PFSK-1 (cell line): ENCODE results near the gene RUNX3.

Experiments
- FOXP2 ChIP-seq: optimal IDR thresholded peaks from 2 replicates; pipeline ENCODE3; 2011; ENCODE audit warnings: borderline replicate concordance, control low read depth, inconsistent platforms; ENCODE audit not compliant: insufficient read depth; ENCODE audit errors: extremely low read length, extremely low read depth
- POLR2AphosphoS5 ChIP-seq: IDR thresholded peaks from 2 replicates; pipeline ENCODE4 v1.6.1; 2012; ENCODE audit warnings: low read depth, mild to moderate bottlenecking, control low read depth, low read length, moderate library complexity
- SIN3A ChIP-seq: IDR thresholded peaks from 2 replicates; pipeline ENCODE4 v1.6.1; 2012; ENCODE audit warnings: mild to moderate bottlenecking, low read length, moderate library complexity, borderline replicate concordance; ENCODE audit not compliant: insufficient read depth
- TAF1 ChIP-seq: IDR thresholded peaks from 2 replicates; pipeline ENCODE4 v1.6.1; 2012; ENCODE audit warnings: low read length, control low read depth, borderline replicate concordance; ENCODE audit not compliant: insufficient read depth
- TF ChIP-seq, protein P1 (sequence below), 2 experiments: IDR thresholded peaks; 2 replicates each; pipeline versions ENCODE4 v1.6.1 to v1.8.0; 2011 to 2012; ENCODE audit warnings: low read depth in 2 of 2, low read length in 2 of 2, control low read depth in 1 of 2, inconsistent platforms in 1 of 2, mild to moderate bottlenecking in 1 of 2, moderate library complexity in 1 of 2; ENCODE audit not compliant: insufficient read depth in 1 of 2

The RUNX3 gene

DNA sequence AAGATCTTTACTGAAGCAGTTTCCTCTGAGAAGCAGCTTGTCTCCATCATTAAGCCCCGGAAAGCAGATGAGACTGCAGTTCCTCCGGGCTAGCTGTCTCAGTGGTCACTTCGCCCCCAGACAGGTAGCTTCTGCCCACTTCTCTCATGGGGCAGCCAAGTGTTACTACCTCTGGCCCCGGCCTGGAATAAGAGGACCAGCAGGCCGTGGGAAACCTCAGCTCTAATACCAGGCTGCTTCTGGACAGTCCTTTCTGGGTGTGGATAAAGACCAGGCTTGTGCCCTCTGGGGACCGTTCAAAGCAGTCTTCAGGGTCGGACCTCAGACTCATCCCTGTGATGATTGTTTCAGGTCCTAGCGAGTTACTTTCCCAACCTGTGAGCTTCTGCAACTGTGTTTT lies 54.8 kb downstream of the RUNX3 start:
- TF ChIP-seq TAF1: no peak
- no peak for TF ChIP-seq SIN3A
- no peak for TF ChIP-seq POLR2AphosphoS5
- no peak for TF ChIP-seq FOXP2
- TF ChIP-seq, protein P1, sequence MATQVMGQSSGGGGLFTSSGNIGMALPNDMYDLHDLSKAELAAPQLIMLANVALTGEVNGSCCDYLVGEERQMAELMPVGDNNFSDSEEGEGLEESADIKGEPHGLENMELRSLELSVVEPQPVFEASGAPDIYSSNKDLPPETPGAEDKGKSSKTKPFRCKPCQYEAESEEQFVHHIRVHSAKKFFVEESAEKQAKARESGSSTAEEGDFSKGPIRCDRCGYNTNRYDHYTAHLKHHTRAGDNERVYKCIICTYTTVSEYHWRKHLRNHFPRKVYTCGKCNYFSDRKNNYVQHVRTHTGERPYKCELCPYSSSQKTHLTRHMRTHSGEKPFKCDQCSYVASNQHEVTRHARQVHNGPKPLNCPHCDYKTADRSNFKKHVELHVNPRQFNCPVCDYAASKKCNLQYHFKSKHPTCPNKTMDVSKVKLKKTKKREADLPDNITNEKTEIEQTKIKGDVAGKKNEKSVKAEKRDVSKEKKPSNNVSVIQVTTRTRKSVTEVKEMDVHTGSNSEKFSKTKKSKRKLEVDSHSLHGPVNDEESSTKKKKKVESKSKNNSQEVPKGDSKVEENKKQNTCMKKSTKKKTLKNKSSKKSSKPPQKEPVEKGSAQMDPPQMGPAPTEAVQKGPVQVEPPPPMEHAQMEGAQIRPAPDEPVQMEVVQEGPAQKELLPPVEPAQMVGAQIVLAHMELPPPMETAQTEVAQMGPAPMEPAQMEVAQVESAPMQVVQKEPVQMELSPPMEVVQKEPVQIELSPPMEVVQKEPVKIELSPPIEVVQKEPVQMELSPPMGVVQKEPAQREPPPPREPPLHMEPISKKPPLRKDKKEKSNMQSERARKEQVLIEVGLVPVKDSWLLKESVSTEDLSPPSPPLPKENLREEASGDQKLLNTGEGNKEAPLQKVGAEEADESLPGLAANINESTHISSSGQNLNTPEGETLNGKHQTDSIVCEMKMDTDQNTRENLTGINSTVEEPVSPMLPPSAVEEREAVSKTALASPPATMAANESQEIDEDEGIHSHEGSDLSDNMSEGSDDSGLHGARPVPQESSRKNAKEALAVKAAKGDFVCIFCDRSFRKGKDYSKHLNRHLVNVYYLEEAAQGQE (IDR thresholded peaks at IDR 0.05; ENCODE audit: insufficient read depth in 1 of 2, low read depth in 2 of 2, low read length in 2 of 2): no peak

DNA sequence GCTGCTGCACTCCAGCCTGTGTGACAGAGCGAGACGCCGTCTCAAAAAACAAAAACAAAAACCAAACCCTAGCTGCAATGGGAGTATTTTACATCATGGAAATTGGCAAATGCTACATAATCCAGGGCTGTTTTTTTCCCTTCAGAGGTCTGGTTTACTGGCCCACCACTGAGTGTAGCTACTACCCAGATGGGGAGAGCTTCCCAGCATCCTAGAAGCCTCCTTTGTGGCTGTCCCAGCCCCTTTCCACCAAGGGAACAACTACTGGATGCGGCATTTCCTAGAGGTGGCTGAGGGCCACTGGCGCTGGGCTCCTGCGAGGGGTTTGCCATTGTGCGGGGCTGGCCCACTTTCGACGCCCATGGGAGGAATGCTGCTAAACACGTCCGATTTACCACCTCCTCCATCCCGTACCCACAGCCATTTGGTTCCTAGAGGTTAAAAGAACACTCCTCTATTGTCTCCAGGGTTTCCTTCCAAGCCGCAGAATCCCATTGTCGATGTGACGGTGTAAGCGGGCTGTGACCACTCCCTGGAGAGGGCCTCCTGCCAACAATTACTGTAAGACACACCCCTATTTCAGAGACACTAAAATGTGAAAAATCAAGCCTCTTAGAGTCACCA lies 55.4 kb downstream of the RUNX3 start:
- TF ChIP-seq FOXP2 (no peak), POLR2AphosphoS5 (no peak), SIN3A (no peak), TAF1 (no peak)
- TF ChIP-seq, protein P1 (IDR thresholded peaks at IDR 0.05; ENCODE audit: insufficient read depth in 1 of 2, low read depth in 2 of 2, low read length in 2 of 2): no peak

DNA sequence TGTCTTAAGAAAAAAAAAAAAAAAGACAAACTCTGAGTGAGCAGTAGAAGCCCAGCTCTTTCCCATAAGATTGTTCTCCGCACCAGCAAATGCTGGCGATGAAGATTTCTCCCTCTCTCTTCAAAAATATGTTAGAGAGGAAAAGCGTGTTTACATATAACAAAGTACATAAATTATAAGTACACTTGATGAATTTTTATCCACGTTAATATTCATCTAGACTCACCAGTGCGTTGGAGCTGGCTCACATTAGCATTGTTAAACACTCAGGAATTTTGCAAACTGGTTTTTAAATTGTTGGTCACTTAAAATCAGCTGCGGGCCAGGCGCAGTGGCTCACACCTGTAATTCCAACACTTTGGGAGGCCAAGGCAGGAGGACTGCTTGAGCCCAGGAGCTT lies 56.0 kb downstream of the RUNX3 start:
- no peak for TF ChIP-seq TAF1
- no peak for TF ChIP-seq FOXP2
- TF ChIP-seq SIN3A: no peak
- TF ChIP-seq, protein P1 (IDR thresholded peaks at IDR 0.05; ENCODE audit: insufficient read depth in 1 of 2, low read depth in 2 of 2, low read length in 2 of 2): no peak
- no peak for TF ChIP-seq POLR2AphosphoS5

DNA sequence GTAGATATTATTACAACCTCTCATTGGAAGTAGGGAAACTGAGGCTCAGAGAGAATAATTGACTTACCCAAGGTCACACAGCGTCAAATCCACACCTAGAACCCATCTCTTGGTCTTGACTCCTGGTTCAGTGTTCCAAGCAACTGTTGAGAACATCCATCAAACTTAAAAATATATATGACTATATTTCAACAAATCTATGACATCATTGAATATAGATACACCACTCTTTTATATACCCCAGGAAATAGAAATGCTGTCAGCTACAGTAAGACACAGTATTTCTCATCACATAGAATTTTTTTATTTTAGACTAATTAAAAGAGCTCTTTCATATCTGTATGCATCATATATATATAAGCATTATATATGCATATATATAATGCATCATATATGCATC lies 56.9 kb downstream of the RUNX3 start:
- TF ChIP-seq SIN3A (no peak), TAF1 (no peak), POLR2AphosphoS5 (no peak), FOXP2 (no peak)
- TF ChIP-seq, protein P1 (IDR thresholded peaks at IDR 0.05; ENCODE audit: insufficient read depth in 1 of 2, low read depth in 2 of 2, low read length in 2 of 2): no peak
